Measurements from ENCODE around the gene LRRC37A3.
"Not testable (repeated sequence)": the region's sequence is repeated elsewhere in the genome, so short reads cannot be mapped to it uniquely, and the experiment has no call there.

DNA sequence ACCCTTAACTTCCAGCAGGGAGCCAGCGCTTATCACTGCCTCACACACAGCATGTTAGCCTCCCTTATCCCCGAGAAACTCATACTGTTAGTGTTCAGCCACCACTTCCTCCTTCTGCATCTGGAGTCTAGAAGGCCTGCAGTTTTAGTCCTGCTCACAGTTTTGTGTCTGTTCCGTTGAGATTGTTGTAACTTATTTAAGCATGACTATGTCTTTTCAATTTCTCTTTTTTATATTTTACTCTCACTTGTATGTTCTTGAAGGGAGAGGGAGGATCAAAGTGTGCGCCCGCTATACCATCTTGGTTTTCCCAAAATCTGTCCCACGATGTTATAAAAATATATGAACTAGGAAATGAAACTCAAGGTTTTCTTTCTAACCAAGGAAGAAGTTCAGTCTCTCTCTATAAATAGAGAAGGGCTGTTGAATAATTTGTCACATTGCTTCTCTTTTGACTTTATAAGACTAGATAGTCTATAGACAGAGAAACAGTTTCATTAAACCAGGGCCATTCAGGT, 3.8 kb upstream of the LRRC37A3 start:
- not testable (repeated sequence) for TF ChIP-seq FLYWCH1 (CRISPR knock-in tag; IDR thresholded peaks at IDR 0.05); CEBPB (IDR thresholded peaks at IDR 0.05; ENCODE audit: borderline replicate concordance, low read depth, low read length); PBX3 (CRISPR knock-in tag; IDR thresholded peaks at IDR 0.05; ENCODE audit: borderline replicate concordance)

Measured in HepG2 (cell line).